ENCODE data around the gene WDR90.

Gene WDR90

GRCh38 chr16:710500-711075, 61.4 kb downstream of the WDR90 start:
- no peak for DNase-seq

- DNase-seq = no peak
These were observed 61.9 kb downstream of the WDR90 start for GRCh38 chr16:711084-711483.

GRCh38 chr16:711548-712320, 62.6 kb downstream of the WDR90 start:
- DNase-seq = peak; percentile 51

- peak in 1 of 2 experiments; percentile 43 for DNase-seq
These were observed 63.6 kb downstream of the WDR90 start for GRCh38 chr16:712740-713250.

- no peak for DNase-seq
These were observed 64.9 kb downstream of the WDR90 start for GRCh38 chr16:714079-714478.

- peak; percentile 71 to 75 for DNase-seq
These were observed 65.7 kb downstream of the WDR90 start, which contains the start of gene METRN for GRCh38 chr16:714558-715476. TSS of gene METRN (plus strand) at chr16:715118. CDS start at chr16:715290, 172 bp downstream.

- DNase-seq = no peak
These were observed 66.5 kb downstream of the WDR90 start for GRCh38 chr16:715477-716199.

GRCh38 chr16:716200-716568, 67.0 kb downstream of the WDR90 start:
- DNase-seq = no peak

- DNase-seq = no peak
These were observed 67.7 kb downstream of the WDR90 start for GRCh38 chr16:716768-717325.
